ENCODE results near the gene VPS37D. TPM values are rescaled to one million over a fixed set of nuclear protein-coding genes. Genes with fewer than 3 reads are reported as not detected.

Gene VPS37D
- polyA plus RNA-seq, 1 of the 3 experiments (the other 2 are of a cell fraction), result 7.4 TPM

DNA sequence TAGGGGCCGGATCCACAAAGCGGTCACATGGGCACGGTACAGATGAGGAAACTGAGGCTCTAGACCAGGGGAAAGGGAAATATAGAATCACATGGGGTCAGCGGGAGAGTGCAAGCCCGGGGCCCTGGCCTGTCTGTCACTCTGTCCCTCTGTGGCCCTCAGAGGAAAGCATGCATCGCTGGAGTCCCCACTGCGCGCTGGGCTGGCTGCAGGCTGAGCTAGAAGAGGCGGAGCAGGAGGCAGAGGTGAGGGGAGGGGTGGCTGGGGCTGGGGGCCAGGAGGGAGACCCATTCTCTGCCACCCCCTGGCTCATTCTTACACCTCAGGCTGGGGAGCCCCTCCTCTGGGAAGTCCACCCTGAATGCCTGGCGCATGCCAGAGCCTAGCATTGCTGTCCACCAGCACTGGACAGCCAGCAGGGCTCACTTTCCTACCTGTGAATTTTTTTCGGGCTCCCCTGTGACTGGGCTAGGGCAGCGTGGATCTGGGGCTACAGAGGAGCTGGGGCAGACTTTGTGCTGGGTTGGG, 2.3 kb downstream of the VPS37D start:
- H2AFZ ChIP-seq (ENCODE audit: low read depth), result no peak overlapping the region
- H3K36me3 ChIP-seq (replicated peaks in 1 of 2; ENCODE audit: control insufficient read depth in 1 of 2, insufficient read depth in 2 of 2, low read length in 1 of 2), result peaks cover 0 to 2% of the 10 kb centered on the region in 2 experiments
- H3K9me3 ChIP-seq, result no peaks in the 10 kb centered on the region
- no peak for DNase-seq
- H3K9ac ChIP-seq, result no peak overlapping the region
- H3K9me2 ChIP-seq, result no peaks in the 10 kb centered on the region
- ChIA-PET CTCF (interaction anchor here (0.9 to 7.9 kb wide), 7 partner anchors 17 to 65 kb away, joined by 3 to 125 read pairs (median 4); partner anchors contain the start of gene STX1A), POLR2A (interaction anchor here (1.6 kb wide), 1 partner anchor 69 kb away, joined by 5 read pairs; the partner anchor contains the start of gene ABHD11)
- no peak overlapping the region for H3K27ac ChIP-seq (ENCODE audit: low read depth in 2 of 2, low read length in 1 of 2)
- no peak overlapping the region for H3K4me2 ChIP-seq
- H4K20me1 ChIP-seq (ENCODE audit: insufficient read depth), result no peaks in the 10 kb centered on the region
- H3K4me1 ChIP-seq (ENCODE audit: control insufficient read depth in 1 of 2, insufficient read depth in 2 of 2, low read depth in 1 of 2, low read length in 1 of 2), result peaks cover 0 to 8% of the 10 kb centered on the region in 2 experiments; a peak in 1 of 4 replicates
- 92% methylated on average over 12 of the region's 12 CpGs for WGBS (ENCODE audit: low lambda C conversion rate)
- TF ChIP-seq ELF1 (IDR thresholded peaks at IDR 0.05) (no peak), FOSL2 (IDR thresholded peaks at IDR 0.05; ENCODE audit: borderline replicate concordance, low read depth) (no peak), GATA2 (CRISPR knock-in tag; IDR thresholded peaks at IDR 0.05) (no peak), SMC3 (IDR thresholded peaks at IDR 0.05; ENCODE audit: low read depth, low read length) (no peak), SIN3A (IDR thresholded peaks at IDR 0.05; ENCODE audit: borderline replicate concordance, low read depth, low read length) (no peak), CHD2 (IDR thresholded peaks at IDR 0.05; ENCODE audit: low read length, partially characterized antibody) (no peak)
- H3K27me3 ChIP-seq (ENCODE audit: insufficient read depth), result 0 out of 2 replicates have a peak, but pooled peaks cover 6% of the 10 kb centered on the region
- H3F3A ChIP-seq (replicated peaks; ENCODE audit: insufficient read depth), result peaks cover 6% of the 10 kb centered on the region
- 0 out of 2 replicates have a peak, but pooled peaks cover 4% of the 10 kb centered on the region for H3K79me2 ChIP-seq (ENCODE audit: insufficient read depth)
- no peak overlapping the region for H3K4me3 ChIP-seq (ENCODE audit: low read depth in 2 of 2, low read length in 1 of 2)

- H2AFZ ChIP-seq (ENCODE audit: low read depth), result no peak overlapping the region
- H3K36me3 ChIP-seq (replicated peaks in 1 of 2; ENCODE audit: control insufficient read depth in 1 of 2, insufficient read depth in 2 of 2, low read length in 1 of 2), result peaks cover 0 to 2% of the 10 kb centered on the region in 2 experiments
- H3K79me2 ChIP-seq (ENCODE audit: insufficient read depth), result 0 out of 2 replicates have a peak, but pooled peaks cover 4% of the 10 kb centered on the region
- H3K27ac ChIP-seq (ENCODE audit: low read depth in 2 of 2, low read length in 1 of 2), result no peak overlapping the region
- no peak for TF ChIP-seq SMC3 (IDR thresholded peaks at IDR 0.05; ENCODE audit: low read depth, low read length)
- no peak for TF ChIP-seq POLR2AphosphoS5 (IDR thresholded peaks at IDR 0.05; ENCODE audit: low read depth, low read length)
- TF ChIP-seq, protein P1, sequence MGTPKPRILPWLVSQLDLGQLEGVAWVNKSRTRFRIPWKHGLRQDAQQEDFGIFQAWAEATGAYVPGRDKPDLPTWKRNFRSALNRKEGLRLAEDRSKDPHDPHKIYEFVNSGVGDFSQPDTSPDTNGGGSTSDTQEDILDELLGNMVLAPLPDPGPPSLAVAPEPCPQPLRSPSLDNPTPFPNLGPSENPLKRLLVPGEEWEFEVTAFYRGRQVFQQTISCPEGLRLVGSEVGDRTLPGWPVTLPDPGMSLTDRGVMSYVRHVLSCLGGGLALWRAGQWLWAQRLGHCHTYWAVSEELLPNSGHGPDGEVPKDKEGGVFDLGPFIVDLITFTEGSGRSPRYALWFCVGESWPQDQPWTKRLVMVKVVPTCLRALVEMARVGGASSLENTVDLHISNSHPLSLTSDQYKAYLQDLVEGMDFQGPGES (IDR thresholded peaks at IDR 0.05; ENCODE audit: low read depth, low read length), result no peak
- TF ChIP-seq TEAD4 (IDR thresholded peaks at IDR 0.05; ENCODE audit: borderline replicate concordance, insufficient read depth), result no peak
- TF ChIP-seq RFX5 (IDR thresholded peaks at IDR 0.05; ENCODE audit: low read length), result no peak
- TF ChIP-seq TCF12 (IDR thresholded peaks at IDR 0.05), result no peak
- no peak for TF ChIP-seq NFIC (IDR thresholded peaks at IDR 0.05; ENCODE audit: borderline replicate concordance)
- TF ChIP-seq FOSL2 (IDR thresholded peaks at IDR 0.05; ENCODE audit: borderline replicate concordance, low read depth), result no peak
- H4K20me1 ChIP-seq (ENCODE audit: insufficient read depth), result no peaks in the 10 kb centered on the region
- no peak overlapping the region for H3K9ac ChIP-seq
- ChIA-PET POLR2A (no interaction called here), CTCF (interaction anchor here (0.8 to 7.9 kb wide), 4 partner anchors 30 to 67 kb away, joined by 3 to 125 read pairs (median 20); no protein-coding TSS in a partner anchor)
- DNase-seq, result peak; percentile 45
- no peak overlapping the region for H3K4me2 ChIP-seq
- H3F3A ChIP-seq (replicated peaks; ENCODE audit: insufficient read depth), result peaks cover 5% of the 10 kb centered on the region
- no peaks in the 10 kb centered on the region for H3K27me3 ChIP-seq (ENCODE audit: insufficient read depth)
- no peak overlapping the region for H3K4me3 ChIP-seq (ENCODE audit: low read depth in 2 of 2, low read length in 1 of 2)
- H3K9me2 ChIP-seq, result no peaks in the 10 kb centered on the region
- 83% methylated on average over 6 of the region's 12 CpGs for WGBS (ENCODE audit: low lambda C conversion rate)
- H3K9me3 ChIP-seq, result no peaks in the 10 kb centered on the region
- peaks cover 0 to 8% of the 10 kb centered on the region in 2 experiments; a peak in 1 of 4 replicates for H3K4me1 ChIP-seq (ENCODE audit: control insufficient read depth in 1 of 2, insufficient read depth in 2 of 2, low read depth in 1 of 2, low read length in 1 of 2)
These were observed 3.7 kb downstream of the VPS37D start for GRCh38 chr7:73671322-73671661.

Measured in SK-N-SH (cell line).